PC-9 (cell line): Measurements from ENCODE around the gene DNAAF9.

Experiments used
- CTCF ChIP-seq: fragments of 200-600 bp; sonication (generic); conservative IDR thresholded peaks from 2 replicates; pipeline ENCODE4 v1.6.1; 2017; ENCODE audit warnings: mixed run types, antibody characterized with exemption, mild to moderate bottlenecking, moderate library complexity
- EZH2 ChIP-seq: fragments of 200-600 bp; sonication (generic); IDR thresholded peaks from 2 replicates; pipeline ENCODE4 v1.8.0; 2017; ENCODE audit warnings: antibody characterized with exemption, low read depth

GRCh38 chr20:3433744-3434143 lies 26.3 kb upstream of the DNAAF9 start:
- no peak for TF ChIP-seq CTCF
- no peak for TF ChIP-seq EZH2
